ENCODE results near the gene CYP3A5.

GRCh38 chr7:99699946-99700345 is 20.1 kb upstream of the CYP3A5 start:
- no peak for TF ChIP-seq POLR2A (IDR thresholded peaks at IDR 0.05; ENCODE audit: extremely low read depth, insufficient read length)
- no peak for TF ChIP-seq CTCF (IDR thresholded peaks at IDR 0.05; ENCODE audit: low read depth, low read length)
